ENCODE measurements around the gene CFAP91.

DNA sequence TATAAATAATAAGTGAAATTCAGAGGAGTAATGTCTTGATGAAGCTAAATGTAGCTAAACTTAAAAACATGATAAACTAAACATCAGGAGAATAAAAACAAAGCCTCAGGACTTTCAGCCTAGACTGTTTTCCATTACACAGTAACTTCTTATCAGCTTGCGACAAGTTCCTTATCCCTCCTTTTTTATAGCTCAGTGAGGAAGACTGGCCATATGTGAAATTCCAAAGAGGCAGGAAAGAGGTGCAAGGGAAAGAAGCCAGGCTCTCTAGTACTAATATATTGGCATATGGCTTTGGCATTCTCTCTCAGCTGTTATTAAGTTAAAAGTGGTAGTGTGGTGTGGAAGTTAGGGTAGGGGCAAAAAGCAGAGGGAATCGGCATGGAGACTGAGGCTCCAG lies 30.0 kb upstream of the CFAP91 start:
- TF ChIP-seq, protein P1, sequence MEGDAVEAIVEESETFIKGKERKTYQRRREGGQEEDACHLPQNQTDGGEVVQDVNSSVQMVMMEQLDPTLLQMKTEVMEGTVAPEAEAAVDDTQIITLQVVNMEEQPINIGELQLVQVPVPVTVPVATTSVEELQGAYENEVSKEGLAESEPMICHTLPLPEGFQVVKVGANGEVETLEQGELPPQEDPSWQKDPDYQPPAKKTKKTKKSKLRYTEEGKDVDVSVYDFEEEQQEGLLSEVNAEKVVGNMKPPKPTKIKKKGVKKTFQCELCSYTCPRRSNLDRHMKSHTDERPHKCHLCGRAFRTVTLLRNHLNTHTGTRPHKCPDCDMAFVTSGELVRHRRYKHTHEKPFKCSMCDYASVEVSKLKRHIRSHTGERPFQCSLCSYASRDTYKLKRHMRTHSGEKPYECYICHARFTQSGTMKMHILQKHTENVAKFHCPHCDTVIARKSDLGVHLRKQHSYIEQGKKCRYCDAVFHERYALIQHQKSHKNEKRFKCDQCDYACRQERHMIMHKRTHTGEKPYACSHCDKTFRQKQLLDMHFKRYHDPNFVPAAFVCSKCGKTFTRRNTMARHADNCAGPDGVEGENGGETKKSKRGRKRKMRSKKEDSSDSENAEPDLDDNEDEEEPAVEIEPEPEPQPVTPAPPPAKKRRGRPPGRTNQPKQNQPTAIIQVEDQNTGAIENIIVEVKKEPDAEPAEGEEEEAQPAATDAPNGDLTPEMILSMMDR (IDR thresholded peaks at IDR 0.05): no peak
- TF ChIP-seq EZH2 (IDR thresholded peaks at IDR 0.05; ENCODE audit: borderline replicate concordance, insufficient read depth, low read depth, low read length, poor library complexity, severe bottlenecking): no peak
